ENCODE results near the gene SIM2. TPM values are rescaled to one million over a fixed set of nuclear protein-coding genes. Genes with fewer than 3 reads are reported as not detected.

Gene SIM2
- total and polyA plus RNA-seq, 2 experiments from 2014 or later, result 0.31 TPM; not detected in 1

- H3K27ac ChIP-seq, result no peak overlapping the region
- no peaks in the 10 kb centered on the region for H3K4me1 ChIP-seq (ENCODE audit: low read depth)
- H3K9me3 ChIP-seq (ENCODE audit: low read depth), result no peaks in the 10 kb centered on the region
- H3K4me3 ChIP-seq, result no peak overlapping the region
- H3K27me3 ChIP-seq, result peaks cover 38% of the 10 kb centered on the region
- TF ChIP-seq CTCF (IDR thresholded peaks at IDR 0.05; ENCODE audit: low read depth, low read length), result no peak
- H3K36me3 ChIP-seq, result no peaks in the 10 kb centered on the region
- DNase-seq (ENCODE audit: low read depth in 1 of 2, low spot score in 1 of 2), result no peak
Observed at GRCh38 chr21:36723371-36723881, 24.5 kb downstream of the SIM2 start.

- TF ChIP-seq CTCF (IDR thresholded peaks at IDR 0.05; ENCODE audit: low read depth, low read length), result no peak
- DNase-seq (ENCODE audit: low read depth in 1 of 2, low spot score in 1 of 2), result no peak
- H3K9me3 ChIP-seq (ENCODE audit: low read depth), result no peaks in the 10 kb centered on the region
- H3K4me3 ChIP-seq, result no peak overlapping the region
- H3K4me1 ChIP-seq (ENCODE audit: low read depth), result no peaks in the 10 kb centered on the region
- no peaks in the 10 kb centered on the region for H3K36me3 ChIP-seq
- no peak overlapping the region for H3K27ac ChIP-seq
- peaks cover 31% of the 10 kb centered on the region for H3K27me3 ChIP-seq
Observed at GRCh38 chr21:36724660-36725059, 25.7 kb downstream of the SIM2 start.

- Histone ChIP-seq H3K27ac (no peak overlapping the region), H3K9me3 (ENCODE audit: low read depth) (no peaks in the 10 kb centered on the region), H3K27me3 (peaks cover 32% of the 10 kb centered on the region), H3K4me3 (no peak overlapping the region), H3K4me1 (ENCODE audit: low read depth) (no peaks in the 10 kb centered on the region), H3K36me3 (no peaks in the 10 kb centered on the region)
- DNase-seq (ENCODE audit: low read depth in 1 of 2, low spot score in 1 of 2), result no peak
- TF ChIP-seq CTCF (IDR thresholded peaks at IDR 0.05; ENCODE audit: low read depth, low read length), result no peak
Observed at GRCh38 chr21:36725793-36726386, 27.0 kb downstream of the SIM2 start.

GRCh38 chr21:36727866-36728265 lies 29.0 kb downstream of the SIM2 start:
- Histone ChIP-seq H3K36me3 (no peaks in the 10 kb centered on the region), H3K4me1 (ENCODE audit: low read depth) (no peaks in the 10 kb centered on the region), H3K9me3 (ENCODE audit: low read depth) (no peaks in the 10 kb centered on the region), H3K27me3 (peaks cover 28% of the 10 kb centered on the region), H3K27ac (no peak overlapping the region), H3K4me3 (no peak overlapping the region)
- peak; percentile 8 for TF ChIP-seq CTCF (IDR thresholded peaks at IDR 0.05; ENCODE audit: low read depth, low read length)
- no peak for DNase-seq (ENCODE audit: low read depth in 1 of 2, low spot score in 1 of 2)

GRCh38 chr21:36728371-36729111 lies 29.6 kb downstream of the SIM2 start:
- H3K9me3 ChIP-seq (ENCODE audit: low read depth), result no peaks in the 10 kb centered on the region
- no peaks in the 10 kb centered on the region for H3K4me1 ChIP-seq (ENCODE audit: low read depth)
- no peak for TF ChIP-seq CTCF (IDR thresholded peaks at IDR 0.05; ENCODE audit: low read depth, low read length)
- H3K27me3 ChIP-seq, result peaks cover 28% of the 10 kb centered on the region
- H3K27ac ChIP-seq, result no peak overlapping the region
- H3K4me3 ChIP-seq, result no peak overlapping the region
- H3K36me3 ChIP-seq, result no peaks in the 10 kb centered on the region
- no peak for DNase-seq (ENCODE audit: low read depth in 1 of 2, low spot score in 1 of 2)

Data from cardiac muscle cell (in vitro differentiated cells and primary cell).